Activated CD8-positive, alpha-beta T cell treated with anti-CD3 and anti-CD28 coated beads for 36 hours (primary cell): ENCODE results near the gene CDC25B. TPM values are rescaled to one million over a fixed set of nuclear protein-coding genes. Genes with fewer than 3 reads are reported as not detected.

Experiments
- ATAC-seq: fragments of 200-7000 bp; cut with Tn5 transposase; one replicate; pipeline ENCODE4 v1.10.0; 2021; ENCODE audit warnings: mild to moderate bottlenecking, moderate library complexity
- CTCF ChIA-PET: fragments of 350-600 bp; sonication (Branson Sonifier 250); formaldehyde crosslinking; loops from one replicate; lab custom pipeline; 2021; ENCODE audit warnings: antibody characterized with exemption; lab: Charles Lee
- POLR2A ChIA-PET: fragments of 350-600 bp; sonication (Branson Sonifier 250); formaldehyde crosslinking; loops from one replicate; lab custom pipeline; 2021; ENCODE audit warnings: antibody characterized with exemption; lab: Charles Lee
- DNase-seq: peaks from one replicate; pipeline ENCODE4 v3.0.0-alpha.2; 2020
- H3K27ac Mint-ChIP-seq: one replicate; pipeline ENCODE4 v1.8.0; 2021; ENCODE audit warnings: mild to moderate bottlenecking, mixed read lengths
- H3K27me3 Mint-ChIP-seq: one replicate; pipeline ENCODE4 v1.8.0; 2021; ENCODE audit warnings: mixed read lengths
- H3K36me3 Mint-ChIP-seq: one replicate; pipeline ENCODE4 v1.8.0; 2021; ENCODE audit warnings: low read depth, mixed read lengths
- H3K4me1 Mint-ChIP-seq: one replicate; pipeline ENCODE4 v1.8.0; 2021; ENCODE audit warnings: low read depth, mixed read lengths
- H3K4me3 Mint-ChIP-seq: one replicate; pipeline ENCODE4 v1.8.0; 2021; ENCODE audit warnings: mild to moderate bottlenecking, moderate library complexity, mixed read lengths
- H3K9me3 Mint-ChIP-seq: one replicate; pipeline ENCODE4 v1.8.0; 2021; ENCODE audit warnings: mixed read lengths
- intact Hi-C: fragments of 100-400 bp; cut with micrococcal nuclease; formaldehyde crosslinking; loops from one replicate; pipeline ENCODE4 v1.10.0; 2022
- total RNA-seq, 2 experiments: library from RNA; stranded (reverse); gene quantifications; one replicate each; pipeline ENCODE4 v1.2.3, GENCODE V29; 2021
- TF ChIP-seq, protein P1 (sequence below): fragments of 200-600 bp; IDR thresholded peaks from one replicate; pipeline ENCODE4 v1.8.0; 2022; ENCODE audit warnings: antibody characterized with exemption, mild to moderate bottlenecking

CDC25B gene
- total RNA-seq, 2 experiments from 2014 or later = 66.9 to 67.1 TPM

GRCh38 chr20:3794701-3795420 lies 1.2 kb upstream of the CDC25B start:
- H3K9me3 Mint-ChIP-seq = no peaks in the 10 kb centered on the region
- DNase-seq = no peak
- intact Hi-C loops = no loop called here
- ChIA-PET POLR2A (interaction anchor here (1.2 to 2.1 kb wide), 7 partner anchors 7 to 30 kb away, joined by 4 to 10 read pairs (median 8); partner anchors contain the start of genes ADISSP, AP5S1 and CENPB), CTCF (interaction anchor here (1.0 to 1.8 kb wide), 5 partner anchors 9 to 60 kb away, joined by 3 to 5 read pairs (median 3); partner anchors contain the start of genes CENPB and SPEF1)
- H3K4me3 Mint-ChIP-seq = peak overlapping the region; percentile 99
- H3K27ac Mint-ChIP-seq = peak overlapping the region; percentile 99
- no peaks in the 10 kb centered on the region for H3K27me3 Mint-ChIP-seq
- ATAC-seq = no peak
- TF ChIP-seq, protein P1, sequence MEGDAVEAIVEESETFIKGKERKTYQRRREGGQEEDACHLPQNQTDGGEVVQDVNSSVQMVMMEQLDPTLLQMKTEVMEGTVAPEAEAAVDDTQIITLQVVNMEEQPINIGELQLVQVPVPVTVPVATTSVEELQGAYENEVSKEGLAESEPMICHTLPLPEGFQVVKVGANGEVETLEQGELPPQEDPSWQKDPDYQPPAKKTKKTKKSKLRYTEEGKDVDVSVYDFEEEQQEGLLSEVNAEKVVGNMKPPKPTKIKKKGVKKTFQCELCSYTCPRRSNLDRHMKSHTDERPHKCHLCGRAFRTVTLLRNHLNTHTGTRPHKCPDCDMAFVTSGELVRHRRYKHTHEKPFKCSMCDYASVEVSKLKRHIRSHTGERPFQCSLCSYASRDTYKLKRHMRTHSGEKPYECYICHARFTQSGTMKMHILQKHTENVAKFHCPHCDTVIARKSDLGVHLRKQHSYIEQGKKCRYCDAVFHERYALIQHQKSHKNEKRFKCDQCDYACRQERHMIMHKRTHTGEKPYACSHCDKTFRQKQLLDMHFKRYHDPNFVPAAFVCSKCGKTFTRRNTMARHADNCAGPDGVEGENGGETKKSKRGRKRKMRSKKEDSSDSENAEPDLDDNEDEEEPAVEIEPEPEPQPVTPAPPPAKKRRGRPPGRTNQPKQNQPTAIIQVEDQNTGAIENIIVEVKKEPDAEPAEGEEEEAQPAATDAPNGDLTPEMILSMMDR = no peak
- peaks cover 35% of the 10 kb centered on the region for H3K4me1 Mint-ChIP-seq
- H3K36me3 Mint-ChIP-seq = peaks cover 29% of the 10 kb centered on the region

- ChIA-PET CTCF (interaction anchor here (1.2 to 1.8 kb wide), 5 partner anchors 9 to 24 kb away, joined by 3 to 9 read pairs (median 4); partner anchors contain the start of genes AP5S1 and CENPB), POLR2A (interaction anchor here (0.6 to 2.1 kb wide), 9 partner anchors 9 to 49 kb away, joined by 3 to 10 read pairs (median 3); partner anchors contain the start of genes AP5S1 and CENPB)
- TF ChIP-seq, protein P1 = no peak
- ATAC-seq (peak; percentile 1), DNase-seq (no peak)
- no peaks in the 10 kb centered on the region for H3K9me3 Mint-ChIP-seq
- peak overlapping the region; percentile 93 for H3K27ac Mint-ChIP-seq
- H3K36me3 Mint-ChIP-seq = peaks cover 43% of the 10 kb centered on the region
- peak overlapping the region; percentile 99 for H3K4me3 Mint-ChIP-seq
- intact Hi-C loops = no loop called here
- peaks cover 49% of the 10 kb centered on the region for H3K4me1 Mint-ChIP-seq
- H3K27me3 Mint-ChIP-seq = no peaks in the 10 kb centered on the region
These were observed 541 bp downstream of the CDC25B start for GRCh38 chr20:3796477-3797225.

DNA sequence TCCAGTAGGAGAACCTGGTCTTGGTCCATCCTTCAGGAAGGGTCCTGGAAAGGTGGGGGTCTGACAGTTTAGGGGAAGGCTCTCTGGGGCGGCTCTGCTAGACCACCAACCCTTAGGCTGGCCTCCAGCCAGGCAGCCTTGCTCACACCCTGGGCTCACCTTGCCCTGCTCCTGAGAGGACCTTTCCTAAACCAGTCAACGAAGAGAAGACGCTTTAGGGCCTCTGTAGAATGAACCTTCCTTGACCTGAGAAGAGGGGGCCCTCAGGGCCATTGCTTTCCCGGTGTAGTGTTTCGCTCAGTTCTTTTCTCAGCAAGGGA lies 1.1 kb downstream of the CDC25B start:
- TF ChIP-seq, protein P1 = no peak
- ChIA-PET POLR2A (interaction anchor here (0.6 to 1.8 kb wide), 4 partner anchors 14 to 48 kb away, joined by 3 to 8 read pairs (median 3); partner anchors contain the start of gene AP5S1), CTCF (no interaction called here)
- intact Hi-C loops = no loop called here
- Mint-ChIP-seq H3K4me3 (peak overlapping the region; percentile 99), H3K27ac (peak overlapping the region; percentile 93), H3K36me3 (peaks cover 48% of the 10 kb centered on the region), H3K9me3 (no peaks in the 10 kb centered on the region), H3K27me3 (no peaks in the 10 kb centered on the region), H3K4me1 (peaks cover 49% of the 10 kb centered on the region)
- no peak for ATAC-seq
- DNase-seq = no peak

- Mint-ChIP-seq H3K4me3 (peak overlapping the region; percentile 99), H3K36me3 (peaks cover 54% of the 10 kb centered on the region), H3K27ac (peak overlapping the region; percentile 93), H3K4me1 (peaks cover 54% of the 10 kb centered on the region), H3K27me3 (no peaks in the 10 kb centered on the region), H3K9me3 (no peaks in the 10 kb centered on the region)
- intact Hi-C loops = no loop called here
- DNase-seq = peak; percentile 68
- TF ChIP-seq, protein P1 = no peak
- peak; percentile 34 for ATAC-seq
- CTCF ChIA-PET = interaction anchor here (1.7 kb wide), 1 partner anchor 14 kb away, joined by 5 read pairs; no protein-coding TSS in a partner anchor
- POLR2A ChIA-PET = interaction anchor here (0.6 to 4.6 kb wide), 3 partner anchors 13 to 23 kb away, joined by 3 to 42 read pairs (median 8); partner anchors contain the start of gene AP5S1
These were observed 1.7 kb downstream of the CDC25B start for GRCh38 chr20:3797592-3798372.
